ENCODE measurements around the gene CAMK2D.

Gene CAMK2D

DNA sequence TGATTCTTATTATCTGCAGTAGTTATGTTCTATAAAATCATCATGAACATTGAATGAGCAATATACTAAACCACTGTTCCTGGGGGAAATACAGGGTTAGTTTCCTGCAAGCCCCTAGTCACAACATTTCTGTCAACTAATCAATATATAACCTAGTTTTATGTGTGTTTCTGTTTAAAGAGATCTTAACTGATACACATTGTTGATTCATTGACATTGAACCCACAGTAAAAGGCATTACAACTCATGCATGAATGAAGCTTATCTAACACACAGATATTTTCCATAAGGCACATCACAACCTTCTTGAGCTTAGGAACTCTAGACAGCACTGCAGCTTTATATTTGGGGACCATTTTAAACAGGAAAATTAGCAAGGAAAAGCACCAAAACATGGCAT lies 134.2 kb downstream of the CAMK2D start:
- TF ChIP-seq, protein P1, sequence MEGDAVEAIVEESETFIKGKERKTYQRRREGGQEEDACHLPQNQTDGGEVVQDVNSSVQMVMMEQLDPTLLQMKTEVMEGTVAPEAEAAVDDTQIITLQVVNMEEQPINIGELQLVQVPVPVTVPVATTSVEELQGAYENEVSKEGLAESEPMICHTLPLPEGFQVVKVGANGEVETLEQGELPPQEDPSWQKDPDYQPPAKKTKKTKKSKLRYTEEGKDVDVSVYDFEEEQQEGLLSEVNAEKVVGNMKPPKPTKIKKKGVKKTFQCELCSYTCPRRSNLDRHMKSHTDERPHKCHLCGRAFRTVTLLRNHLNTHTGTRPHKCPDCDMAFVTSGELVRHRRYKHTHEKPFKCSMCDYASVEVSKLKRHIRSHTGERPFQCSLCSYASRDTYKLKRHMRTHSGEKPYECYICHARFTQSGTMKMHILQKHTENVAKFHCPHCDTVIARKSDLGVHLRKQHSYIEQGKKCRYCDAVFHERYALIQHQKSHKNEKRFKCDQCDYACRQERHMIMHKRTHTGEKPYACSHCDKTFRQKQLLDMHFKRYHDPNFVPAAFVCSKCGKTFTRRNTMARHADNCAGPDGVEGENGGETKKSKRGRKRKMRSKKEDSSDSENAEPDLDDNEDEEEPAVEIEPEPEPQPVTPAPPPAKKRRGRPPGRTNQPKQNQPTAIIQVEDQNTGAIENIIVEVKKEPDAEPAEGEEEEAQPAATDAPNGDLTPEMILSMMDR (IDR thresholded peaks at IDR 0.05; ENCODE audit: insufficient read depth, low read length, poor library complexity, severe bottlenecking), result no peak
- no peak for DNase-seq (ENCODE audit: extremely low read depth, insufficient read length)
- Histone ChIP-seq H3K27me3 (replicated peaks; ENCODE audit: control insufficient read depth, insufficient read depth, low read length) (no peaks in the 10 kb centered on the region), H3K36me3 (ENCODE audit: control insufficient read depth, insufficient read depth, low read length) (no peaks in the 10 kb centered on the region), H3K4me3 (replicated peaks; ENCODE audit: low read depth, low read length) (no peak overlapping the region)

DNA sequence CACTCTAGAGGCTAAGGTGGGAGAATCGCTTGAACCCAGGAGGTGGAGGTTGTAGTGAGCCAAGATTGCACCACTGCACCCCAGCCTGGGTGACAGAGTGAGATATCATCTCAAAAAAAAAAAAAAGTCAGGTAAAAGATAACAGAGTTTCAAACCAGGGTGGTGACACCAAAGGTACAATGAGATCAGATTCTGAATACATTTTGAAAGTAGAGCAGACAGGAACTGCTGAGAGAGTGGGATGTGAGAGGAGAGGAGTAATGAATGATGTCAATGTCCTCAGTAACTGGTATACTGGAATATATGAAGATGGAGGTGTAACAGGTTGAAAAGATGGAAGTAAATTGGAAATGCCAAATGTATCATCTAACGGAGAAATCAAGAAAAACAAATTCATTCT lies 135.6 kb downstream of the CAMK2D start:
- H3K36me3 ChIP-seq (ENCODE audit: control insufficient read depth, insufficient read depth, low read length), result no peaks in the 10 kb centered on the region
- DNase-seq (ENCODE audit: extremely low read depth, insufficient read length), result no peak
- H3K4me3 ChIP-seq (replicated peaks; ENCODE audit: low read depth, low read length), result no peak overlapping the region
- TF ChIP-seq, protein P1 (IDR thresholded peaks at IDR 0.05; ENCODE audit: insufficient read depth, low read length, poor library complexity, severe bottlenecking), result no peak
- no peaks in the 10 kb centered on the region for H3K27me3 ChIP-seq (replicated peaks; ENCODE audit: control insufficient read depth, insufficient read depth, low read length)

DNA sequence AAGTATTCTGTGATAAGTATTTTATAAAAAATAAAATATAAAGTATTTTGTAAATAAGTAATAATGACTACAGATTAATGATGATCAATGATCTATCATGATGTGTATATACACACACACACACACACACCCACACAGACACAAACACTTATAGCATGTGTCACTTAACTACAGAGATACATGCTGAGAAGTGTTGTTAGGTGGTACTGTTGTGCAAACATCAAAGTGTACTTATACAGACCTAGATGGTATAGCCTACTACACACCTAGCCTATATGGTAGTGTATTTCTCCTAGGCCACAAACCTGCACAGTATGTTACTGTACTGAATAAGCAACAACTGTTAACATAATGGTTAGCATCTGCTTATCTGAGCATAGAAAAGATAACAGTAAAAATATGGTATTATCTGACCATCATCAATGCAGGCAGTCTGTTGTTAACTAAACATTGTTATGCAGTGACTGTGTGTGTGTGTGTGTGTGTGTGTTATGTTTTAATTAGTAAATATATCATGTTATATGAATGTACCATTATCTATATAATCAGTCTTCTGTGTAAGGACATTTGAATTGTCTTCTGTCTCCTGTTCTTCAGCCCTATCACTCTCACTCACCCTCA lies 138.2 kb downstream of the CAMK2D start:
- no peak for DNase-seq (ENCODE audit: extremely low read depth, insufficient read length)
- no peak overlapping the region for H3K4me3 ChIP-seq (replicated peaks; ENCODE audit: low read depth, low read length)
- no peaks in the 10 kb centered on the region for H3K27me3 ChIP-seq (replicated peaks; ENCODE audit: control insufficient read depth, insufficient read depth, low read length)
- H3K36me3 ChIP-seq (ENCODE audit: control insufficient read depth, insufficient read depth, low read length), result no peaks in the 10 kb centered on the region
- TF ChIP-seq, protein P1 (IDR thresholded peaks at IDR 0.05; ENCODE audit: insufficient read depth, low read length, poor library complexity, severe bottlenecking), result no peak

DNA sequence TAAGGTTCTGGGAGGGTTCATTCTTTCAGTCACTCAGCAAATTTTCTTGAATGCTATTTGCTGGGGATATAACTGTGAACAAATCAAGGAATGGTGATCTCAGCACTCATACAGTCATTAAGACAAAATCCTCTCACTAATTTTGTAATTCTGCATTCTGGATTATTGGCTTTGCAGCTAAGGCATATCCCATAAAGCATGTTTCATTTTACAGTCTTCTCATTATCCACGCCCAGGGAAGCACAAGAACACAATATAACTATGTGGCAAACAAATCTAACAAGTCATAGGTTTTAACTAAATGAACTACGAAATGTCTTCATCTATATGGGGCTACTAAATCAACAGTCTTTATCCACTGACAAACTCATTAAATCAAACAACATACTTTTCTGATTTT lies 139.9 kb downstream of the CAMK2D start:
- no peaks in the 10 kb centered on the region for H3K36me3 ChIP-seq (ENCODE audit: control insufficient read depth, insufficient read depth, low read length)
- H3K4me3 ChIP-seq (replicated peaks; ENCODE audit: low read depth, low read length), result no peak overlapping the region
- TF ChIP-seq, protein P1 (IDR thresholded peaks at IDR 0.05; ENCODE audit: insufficient read depth, low read length, poor library complexity, severe bottlenecking), result no peak
- no peak for DNase-seq (ENCODE audit: extremely low read depth, insufficient read length)
- H3K27me3 ChIP-seq (replicated peaks; ENCODE audit: control insufficient read depth, insufficient read depth, low read length), result no peaks in the 10 kb centered on the region

DNA sequence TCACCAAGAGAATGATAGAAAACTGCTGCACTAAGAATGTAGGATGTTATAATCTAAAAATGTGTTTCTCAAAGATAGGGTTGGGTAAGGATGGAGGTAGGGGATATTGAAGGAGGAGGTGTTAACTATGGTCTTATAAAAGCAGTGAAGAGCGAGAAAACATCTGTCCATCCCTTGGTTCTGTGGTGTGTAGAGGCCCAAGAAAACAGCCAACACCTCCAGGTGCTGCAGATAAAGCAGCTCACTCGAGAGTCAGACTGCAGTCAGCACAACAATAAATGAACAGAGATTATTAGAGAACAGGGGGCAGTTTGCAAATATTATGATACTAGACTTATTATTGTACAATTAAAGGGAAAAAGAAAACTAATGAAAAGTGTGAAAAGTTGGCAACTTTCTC lies 141.5 kb downstream of the CAMK2D start:
- Histone ChIP-seq H3K36me3 (ENCODE audit: control insufficient read depth, insufficient read depth, low read length) (no peaks in the 10 kb centered on the region), H3K27me3 (replicated peaks; ENCODE audit: control insufficient read depth, insufficient read depth, low read length) (no peaks in the 10 kb centered on the region), H3K4me3 (replicated peaks; ENCODE audit: low read depth, low read length) (no peak overlapping the region)
- TF ChIP-seq, protein P1 (IDR thresholded peaks at IDR 0.05; ENCODE audit: insufficient read depth, low read length, poor library complexity, severe bottlenecking), result no peak
- no peak for DNase-seq (ENCODE audit: extremely low read depth, insufficient read length)

DNA sequence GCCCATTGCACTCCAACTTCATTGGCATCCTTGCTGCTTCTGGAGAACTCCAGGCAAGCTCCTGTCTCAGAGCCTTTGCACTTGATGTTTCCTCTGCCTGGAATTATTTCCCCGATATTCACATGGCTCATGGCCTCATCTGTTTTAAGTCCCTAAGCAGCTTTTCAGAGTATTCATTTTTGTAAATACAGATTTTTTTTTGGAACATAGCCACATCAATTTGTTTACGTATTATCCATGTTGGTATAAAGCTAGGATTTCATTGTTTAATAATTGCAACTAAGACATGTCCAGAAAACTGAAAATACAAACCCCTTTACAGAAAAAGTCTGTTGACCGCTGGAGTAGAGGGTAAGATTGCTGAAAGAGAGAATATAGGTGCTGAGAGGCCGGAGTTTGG lies 142.0 kb downstream of the CAMK2D start:
- TF ChIP-seq, protein P1 (IDR thresholded peaks at IDR 0.05; ENCODE audit: insufficient read depth, low read length, poor library complexity, severe bottlenecking), result no peak
- no peaks in the 10 kb centered on the region for H3K36me3 ChIP-seq (ENCODE audit: control insufficient read depth, insufficient read depth, low read length)
- no peaks in the 10 kb centered on the region for H3K27me3 ChIP-seq (replicated peaks; ENCODE audit: control insufficient read depth, insufficient read depth, low read length)
- H3K4me3 ChIP-seq (replicated peaks; ENCODE audit: low read depth, low read length), result no peak overlapping the region
- DNase-seq (ENCODE audit: extremely low read depth, insufficient read length), result no peak

Data from GM06990 (cell line).